CD4-positive, alpha-beta T cell treated with Interleukin-21 for 1 hour (primary cell): ENCODE results near the gene RIOX2.

Source experiments
- DNase-seq: peaks from one replicate; pipeline ENCODE4 v3.0.0-alpha.2; 2020

Gene RIOX2

GRCh38 chr3:97988784-97989568, 16.7 kb upstream of the RIOX2 start:
- no peak for DNase-seq

GRCh38 chr3:97987306-97987705, 15.1 kb upstream of the RIOX2 start:
- DNase-seq = no peak

DNA sequence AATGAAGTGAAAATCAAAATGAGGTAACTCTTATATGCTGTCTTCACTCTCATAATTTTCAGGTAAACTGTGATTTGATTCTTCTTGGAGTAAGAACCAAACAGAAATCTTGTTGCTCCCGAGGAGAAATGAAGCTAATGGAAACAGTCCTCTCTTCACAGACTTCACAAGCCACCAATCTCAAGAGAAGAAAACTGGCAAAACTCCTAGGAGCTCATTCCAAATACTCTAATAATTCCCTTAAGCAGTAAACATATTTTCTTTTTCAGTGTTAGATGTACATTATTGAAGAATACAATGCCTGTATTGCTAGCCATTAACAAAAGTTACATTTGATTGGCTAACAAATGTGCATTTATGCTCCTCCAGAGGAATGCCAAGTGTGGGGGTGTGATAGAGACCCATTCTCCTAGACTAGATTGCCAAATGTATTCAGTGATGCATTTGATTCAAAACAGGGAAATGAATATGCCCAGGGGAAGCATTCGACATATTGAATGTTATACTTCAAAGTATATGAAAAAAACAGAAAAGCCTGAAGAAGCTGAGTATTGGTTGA, 11.8 kb upstream of the RIOX2 start:
- no peak for DNase-seq

DNA sequence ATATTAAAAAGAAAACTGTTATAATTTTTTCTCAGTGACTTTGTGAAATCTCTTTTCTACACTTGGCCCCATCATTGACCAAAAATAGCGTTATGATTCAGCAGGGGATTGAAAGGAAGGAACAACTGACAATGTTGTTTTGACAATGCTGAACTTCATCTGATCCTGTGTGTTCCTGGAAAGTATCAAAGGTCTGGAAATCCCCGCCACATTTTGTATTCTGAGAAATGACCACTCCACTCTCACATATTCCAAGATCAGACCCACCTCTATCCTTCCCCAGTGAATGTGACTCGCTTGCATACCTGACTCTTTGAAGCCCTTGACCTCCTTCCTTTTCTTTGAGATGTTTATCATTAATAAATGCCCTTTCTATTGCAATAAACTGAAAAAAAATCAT, 9.7 kb upstream of the RIOX2 start:
- DNase-seq = no peak

GRCh38 chr3:97979610-97980009, 7.4 kb upstream of the RIOX2 start:
- DNase-seq = no peak

GRCh38 chr3:97975466-97975865, 3.2 kb upstream of the RIOX2 start:
- DNase-seq = peak; percentile 10

DNA sequence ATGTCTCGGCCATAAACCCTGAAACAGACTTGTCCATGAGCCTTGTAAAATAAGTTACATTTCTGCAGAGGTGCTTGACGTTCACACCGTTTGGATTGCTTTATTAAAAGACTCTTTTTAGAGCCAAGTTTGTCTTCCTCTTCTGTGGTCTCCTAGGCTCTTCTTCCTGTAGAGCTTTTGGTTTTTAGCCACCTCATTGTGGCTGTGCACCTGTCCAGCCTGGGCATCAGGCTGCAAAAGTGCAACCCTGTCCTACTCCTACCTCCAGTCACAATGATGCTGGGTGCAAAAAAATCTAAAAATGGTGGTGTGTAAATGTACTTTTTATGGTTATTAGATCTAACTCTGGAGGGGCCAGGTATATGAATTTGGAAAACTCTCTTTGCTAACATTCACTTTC, 2.8 kb upstream of the RIOX2 start:
- DNase-seq = no peak

- DNase-seq = no peak
These were observed 745 bp upstream of the RIOX2 start for GRCh38 chr3:97972976-97973375.

GRCh38 chr3:97970956-97971620, 1.1 kb downstream of the RIOX2 start:
- DNase-seq = no peak

DNA sequence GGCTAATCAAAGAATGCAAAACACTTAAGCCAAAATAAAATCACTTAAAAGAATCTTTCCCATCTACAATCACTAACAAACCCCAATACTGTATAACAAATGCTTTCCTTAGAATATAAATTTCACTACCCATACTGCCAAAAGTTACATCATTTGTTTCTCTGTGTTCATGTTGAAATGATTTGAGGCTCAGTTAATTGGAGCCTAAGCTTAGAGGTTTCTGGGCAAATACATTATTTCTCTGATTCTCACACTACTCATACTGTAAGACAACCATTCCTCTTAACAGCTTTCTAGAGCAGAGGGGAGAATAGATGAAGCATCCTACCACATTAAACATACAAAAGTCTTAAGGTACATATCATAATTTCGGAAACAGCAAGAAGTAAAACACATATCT, 2.1 kb downstream of the RIOX2 start:
- DNase-seq = no peak

DNA sequence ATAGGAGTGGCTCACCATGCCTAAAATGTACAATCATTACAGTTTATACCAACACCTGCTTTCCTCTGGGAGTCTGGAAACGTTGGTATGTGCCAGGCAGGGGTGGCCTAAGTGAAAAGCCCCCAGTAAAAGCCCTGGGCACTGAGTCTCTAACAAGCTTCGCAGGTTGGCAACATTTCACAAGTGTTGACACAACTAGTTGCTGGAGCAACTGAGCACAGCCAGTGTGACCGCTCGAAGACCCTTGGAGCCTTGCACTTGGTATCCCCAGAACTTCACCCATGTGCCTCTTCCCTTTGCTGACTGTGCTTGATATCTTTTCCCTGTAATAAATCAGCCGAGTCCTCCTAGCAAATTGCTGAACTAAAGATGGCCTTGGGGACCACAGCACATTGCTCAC, 2.7 kb downstream of the RIOX2 start:
- DNase-seq = no peak

GRCh38 chr3:97968376-97968775, 3.9 kb downstream of the RIOX2 start:
- DNase-seq = no peak

- DNase-seq = no peak
These were observed 4.3 kb downstream of the RIOX2 start for GRCh38 chr3:97967966-97968365.

DNA sequence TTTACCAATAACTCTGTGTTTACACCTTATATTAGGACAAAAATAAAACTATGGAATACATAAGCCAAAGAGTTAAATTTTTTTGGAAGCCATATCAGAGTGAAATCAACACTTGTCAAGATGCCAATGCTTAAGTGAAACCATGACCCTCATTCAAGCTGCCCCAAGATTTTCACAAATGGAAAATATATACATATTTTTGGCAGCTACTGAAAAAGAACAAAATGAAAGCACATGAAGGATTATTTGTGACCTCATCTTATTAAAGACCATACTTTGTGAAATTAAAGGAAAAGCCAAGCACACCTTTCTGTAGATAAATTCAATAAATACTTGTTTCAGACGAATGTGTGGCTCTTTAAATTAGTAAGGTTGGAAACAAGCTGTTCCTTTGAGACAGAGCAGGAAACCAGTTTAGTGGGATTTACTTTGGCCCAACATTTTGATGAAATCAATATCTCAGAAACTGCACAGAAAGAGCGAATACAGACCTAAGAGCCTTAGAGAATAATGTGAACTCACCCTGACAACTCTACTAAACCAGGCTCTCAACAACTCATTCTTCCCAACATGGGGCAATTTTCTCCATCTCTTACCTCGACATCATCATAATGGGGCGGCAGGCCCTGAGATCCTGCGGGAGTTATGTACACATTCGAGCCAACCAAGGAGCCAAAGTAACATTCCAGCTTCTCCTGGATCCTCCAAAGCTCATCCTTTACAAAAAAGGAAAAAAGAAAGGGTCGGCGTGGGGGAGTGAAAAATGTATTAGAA, 11.1 kb downstream of the RIOX2 start:
- no peak for DNase-seq

GRCh38 chr3:97960551-97960950, 11.7 kb downstream of the RIOX2 start:
- no peak for DNase-seq

- no peak for DNase-seq
These were observed 12.4 kb downstream of the RIOX2 start for GRCh38 chr3:97959872-97960271.

GRCh38 chr3:97958796-97959195, 13.4 kb downstream of the RIOX2 start:
- no peak for DNase-seq

DNA sequence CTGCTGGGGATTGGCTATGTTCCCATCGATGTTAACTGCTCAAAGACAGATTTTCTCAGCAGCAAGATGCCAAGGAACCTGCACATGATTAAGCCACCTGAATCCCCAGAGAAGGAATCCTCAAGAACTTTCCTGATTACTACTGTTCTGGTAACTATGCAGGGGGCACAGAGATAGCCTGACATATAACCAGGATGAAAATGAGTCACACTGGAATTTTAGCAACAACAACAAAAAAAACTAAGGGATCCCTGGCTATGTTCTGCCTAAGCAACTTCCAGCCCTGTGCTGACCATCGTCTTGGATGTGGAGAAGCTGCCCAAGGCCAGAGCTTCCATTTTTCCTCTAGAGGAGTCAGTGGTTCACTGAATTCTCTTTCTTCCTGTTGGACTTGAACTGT, 13.8 kb downstream of the RIOX2 start:
- DNase-seq = no peak

DNA sequence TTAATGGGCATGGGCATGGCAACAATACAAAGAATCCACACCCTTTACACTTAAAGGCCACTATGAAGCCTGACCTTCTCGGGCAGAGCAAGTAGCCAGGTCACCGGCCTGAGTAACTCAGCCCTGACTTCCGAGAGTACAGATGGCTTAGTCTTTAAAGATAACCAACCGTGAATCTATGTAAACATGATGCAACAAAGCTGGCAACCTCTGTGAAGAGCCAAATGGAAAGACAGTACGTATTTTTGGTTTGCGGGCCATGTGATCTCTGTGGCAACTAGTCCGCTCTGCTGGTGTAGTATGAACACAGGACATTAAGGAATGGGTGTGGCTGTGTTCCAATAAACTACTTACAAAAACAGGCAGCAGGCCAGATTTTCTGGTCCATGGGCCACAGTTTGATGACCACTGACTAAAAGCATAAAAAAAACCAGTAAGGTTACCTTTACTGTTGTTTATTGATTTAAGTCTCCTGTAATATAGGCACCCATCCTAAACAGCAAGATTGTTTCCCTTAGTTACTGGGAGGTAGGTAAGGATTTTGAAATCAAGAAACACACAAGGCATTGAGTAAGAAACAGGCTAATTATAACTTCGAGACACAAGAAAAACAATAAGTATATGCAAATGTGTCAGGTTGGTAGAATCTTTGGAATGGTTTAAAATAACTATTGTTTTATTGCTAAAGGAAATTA, 14.5 kb downstream of the RIOX2 start:
- DNase-seq = no peak

GRCh38 chr3:97956051-97956450, 16.2 kb downstream of the RIOX2 start:
- DNase-seq = no peak

DNA sequence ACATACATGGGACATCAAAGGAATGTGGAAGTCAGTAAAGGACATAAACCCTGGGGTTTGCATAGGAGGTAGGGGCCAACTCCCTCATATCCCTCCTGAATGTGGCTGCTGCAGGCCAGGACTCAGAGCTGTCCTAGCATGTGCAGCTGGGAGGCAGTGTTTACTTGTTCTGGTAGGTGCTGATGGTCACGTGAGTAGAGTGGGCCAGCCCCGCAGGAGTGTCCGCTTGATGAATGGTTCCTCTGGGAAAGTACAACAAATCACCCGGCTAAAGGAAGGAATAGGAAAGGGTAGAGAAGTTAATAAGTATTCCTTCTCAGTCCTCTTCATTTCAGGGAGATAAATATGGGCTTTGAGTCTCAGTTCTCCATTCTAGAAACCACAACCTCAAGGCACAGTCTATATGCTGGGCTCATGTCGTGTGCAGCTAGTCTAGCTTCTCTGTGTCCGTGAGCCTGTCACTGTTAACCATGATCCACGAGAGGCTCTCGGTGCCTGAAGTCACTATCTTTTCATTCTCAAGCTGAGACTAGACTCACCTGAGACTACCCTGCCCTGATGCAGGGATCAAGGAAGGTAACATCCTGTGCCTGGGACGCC, 17.9 kb downstream of the RIOX2 start:
- DNase-seq = no peak

- DNase-seq = no peak
These were observed 19.4 kb downstream of the RIOX2 start for GRCh38 chr3:97952872-97953271.

GRCh38 chr3:97952280-97952679, 20.0 kb downstream of the RIOX2 start:
- DNase-seq = no peak
